Measurements from ENCODE around the gene SPATA31C1. TPM values are rescaled to one million over a fixed set of nuclear protein-coding genes. Genes with fewer than 3 reads are reported as not detected.
"Not testable (repeated sequence)": the region's sequence is repeated elsewhere in the genome, so short reads cannot be mapped to it uniquely, and the experiment has no call there.

SPATA31C1 gene
- total RNA-seq, 1 donor: not detected

DNA sequence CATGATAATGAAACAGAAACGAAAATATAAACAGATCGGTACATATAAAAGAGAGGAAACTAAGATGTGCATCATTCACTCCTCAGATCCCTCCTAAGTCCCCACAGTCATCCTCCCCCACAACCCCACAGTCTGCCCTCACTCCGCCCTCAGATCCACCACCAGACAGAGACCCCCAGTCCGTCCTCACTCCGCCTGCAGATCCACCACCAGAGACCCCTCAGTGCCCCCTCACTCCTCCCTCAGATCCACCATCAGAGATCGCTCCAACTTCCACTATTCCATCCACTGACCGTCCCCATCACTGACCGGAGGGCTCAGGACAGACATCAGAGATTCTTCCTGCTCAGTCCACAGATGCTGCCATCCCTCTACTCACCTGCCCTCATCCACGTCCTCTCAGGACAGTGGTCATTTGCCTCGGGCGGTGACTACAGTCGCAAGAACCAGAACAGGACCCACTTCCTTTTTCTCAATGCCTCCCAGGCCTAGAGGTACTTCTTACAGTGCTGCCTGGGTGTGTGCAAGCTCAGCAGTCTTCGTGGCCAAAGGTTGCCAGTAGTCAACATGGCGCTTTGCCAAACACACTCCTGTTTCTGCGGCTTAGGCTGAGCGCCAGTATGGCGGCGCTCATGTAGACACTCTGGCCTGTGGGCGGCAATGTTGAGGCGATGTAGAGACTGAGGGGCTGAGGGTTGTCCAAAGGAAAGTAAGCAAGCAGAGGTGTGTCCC is 8.3 kb upstream of the SPATA31C1 start:
- H3K4me2 ChIP-seq (ENCODE audit: insufficient read depth, low read length): no peak overlapping the region
- H3K79me2 ChIP-seq (ENCODE audit: insufficient read depth, low read length): no peaks in the 10 kb centered on the region
- no peaks in the 10 kb centered on the region for H3K4me1 ChIP-seq (ENCODE audit: insufficient read depth, low read length)
- no peak for DNase-seq (ENCODE audit: insufficient read length, low spot score, missing footprints)
- no peaks in the 10 kb centered on the region for H3K27me3 ChIP-seq (ENCODE audit: insufficient read depth, low read length)
- H2AFZ ChIP-seq (ENCODE audit: low read length): no peak overlapping the region
- H3K36me3 ChIP-seq (ENCODE audit: insufficient read depth, low read length): no peaks in the 10 kb centered on the region
- TF ChIP-seq, protein P1, sequence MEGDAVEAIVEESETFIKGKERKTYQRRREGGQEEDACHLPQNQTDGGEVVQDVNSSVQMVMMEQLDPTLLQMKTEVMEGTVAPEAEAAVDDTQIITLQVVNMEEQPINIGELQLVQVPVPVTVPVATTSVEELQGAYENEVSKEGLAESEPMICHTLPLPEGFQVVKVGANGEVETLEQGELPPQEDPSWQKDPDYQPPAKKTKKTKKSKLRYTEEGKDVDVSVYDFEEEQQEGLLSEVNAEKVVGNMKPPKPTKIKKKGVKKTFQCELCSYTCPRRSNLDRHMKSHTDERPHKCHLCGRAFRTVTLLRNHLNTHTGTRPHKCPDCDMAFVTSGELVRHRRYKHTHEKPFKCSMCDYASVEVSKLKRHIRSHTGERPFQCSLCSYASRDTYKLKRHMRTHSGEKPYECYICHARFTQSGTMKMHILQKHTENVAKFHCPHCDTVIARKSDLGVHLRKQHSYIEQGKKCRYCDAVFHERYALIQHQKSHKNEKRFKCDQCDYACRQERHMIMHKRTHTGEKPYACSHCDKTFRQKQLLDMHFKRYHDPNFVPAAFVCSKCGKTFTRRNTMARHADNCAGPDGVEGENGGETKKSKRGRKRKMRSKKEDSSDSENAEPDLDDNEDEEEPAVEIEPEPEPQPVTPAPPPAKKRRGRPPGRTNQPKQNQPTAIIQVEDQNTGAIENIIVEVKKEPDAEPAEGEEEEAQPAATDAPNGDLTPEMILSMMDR (IDR thresholded peaks at IDR 0.05; ENCODE audit: extremely low read depth, low read depth, low read length): no peak
- H3K4me3 ChIP-seq (ENCODE audit: insufficient read depth, low read length): no peak overlapping the region
- no peak overlapping the region for H3K27ac ChIP-seq (ENCODE audit: low read depth, low read length)
- H3K9me3 ChIP-seq (ENCODE audit: low read depth, low read length): no peaks in the 10 kb centered on the region
- no peaks in the 10 kb centered on the region for H4K20me1 ChIP-seq (ENCODE audit: insufficient read depth, low read length)

- no peak overlapping the region for H3K4me2 ChIP-seq (ENCODE audit: insufficient read depth, low read length)
- no peak for DNase-seq (ENCODE audit: insufficient read length, low spot score, missing footprints)
- TF ChIP-seq, protein P1 (IDR thresholded peaks at IDR 0.05; ENCODE audit: extremely low read depth, low read depth, low read length): no peak
Observed at GRCh38 chr9:87910821-87911220, 6.9 kb upstream of the SPATA31C1 start.

GRCh38 chr9:87919013-87919412 is 1.3 kb downstream of the SPATA31C1 start:
- H3K9me3 ChIP-seq (ENCODE audit: low read depth, low read length); H3K27me3 ChIP-seq (ENCODE audit: insufficient read depth, low read length); H3K4me3 ChIP-seq (ENCODE audit: insufficient read depth, low read length); H3K4me1 ChIP-seq (ENCODE audit: insufficient read depth, low read length); H3K79me2 ChIP-seq (ENCODE audit: insufficient read depth, low read length); H3K36me3 ChIP-seq (ENCODE audit: insufficient read depth, low read length); DNase-seq (ENCODE audit: insufficient read length, low spot score, missing footprints); H4K20me1 ChIP-seq (ENCODE audit: insufficient read depth, low read length); H3K4me2 ChIP-seq (ENCODE audit: insufficient read depth, low read length); H2AFZ ChIP-seq (ENCODE audit: low read length); H3K27ac ChIP-seq (ENCODE audit: low read depth, low read length): not testable (repeated sequence)

More at GRCh38 chr9:87910821-87911220, 6.9 kb upstream of the SPATA31C1 start:
- H3K79me2 ChIP-seq (ENCODE audit: insufficient read depth, low read length): no peaks in the 10 kb centered on the region
- H3K4me1 ChIP-seq (ENCODE audit: insufficient read depth, low read length): no peaks in the 10 kb centered on the region
- no peaks in the 10 kb centered on the region for H3K9me3 ChIP-seq (ENCODE audit: low read depth, low read length)
- no peaks in the 10 kb centered on the region for H3K36me3 ChIP-seq (ENCODE audit: insufficient read depth, low read length)
- no peak overlapping the region for H2AFZ ChIP-seq (ENCODE audit: low read length)
- H3K27ac ChIP-seq (ENCODE audit: low read depth, low read length): no peak overlapping the region
- no peaks in the 10 kb centered on the region for H3K27me3 ChIP-seq (ENCODE audit: insufficient read depth, low read length)
- H4K20me1 ChIP-seq (ENCODE audit: insufficient read depth, low read length): no peaks in the 10 kb centered on the region
- no peak overlapping the region for H3K4me3 ChIP-seq (ENCODE audit: insufficient read depth, low read length)

- not testable (repeated sequence) for H3K79me2 ChIP-seq (ENCODE audit: insufficient read depth, low read length); H3K36me3 ChIP-seq (ENCODE audit: insufficient read depth, low read length); H3K4me1 ChIP-seq (ENCODE audit: insufficient read depth, low read length); H4K20me1 ChIP-seq (ENCODE audit: insufficient read depth, low read length); H2AFZ ChIP-seq (ENCODE audit: low read length); H3K4me2 ChIP-seq (ENCODE audit: insufficient read depth, low read length); H3K9me3 ChIP-seq (ENCODE audit: low read depth, low read length); DNase-seq (ENCODE audit: insufficient read length, low spot score, missing footprints); H3K4me3 ChIP-seq (ENCODE audit: insufficient read depth, low read length); H3K27ac ChIP-seq (ENCODE audit: low read depth, low read length); H3K27me3 ChIP-seq (ENCODE audit: insufficient read depth, low read length)
Observed at GRCh38 chr9:87921561-87921960, 3.8 kb downstream of the SPATA31C1 start.

DNA sequence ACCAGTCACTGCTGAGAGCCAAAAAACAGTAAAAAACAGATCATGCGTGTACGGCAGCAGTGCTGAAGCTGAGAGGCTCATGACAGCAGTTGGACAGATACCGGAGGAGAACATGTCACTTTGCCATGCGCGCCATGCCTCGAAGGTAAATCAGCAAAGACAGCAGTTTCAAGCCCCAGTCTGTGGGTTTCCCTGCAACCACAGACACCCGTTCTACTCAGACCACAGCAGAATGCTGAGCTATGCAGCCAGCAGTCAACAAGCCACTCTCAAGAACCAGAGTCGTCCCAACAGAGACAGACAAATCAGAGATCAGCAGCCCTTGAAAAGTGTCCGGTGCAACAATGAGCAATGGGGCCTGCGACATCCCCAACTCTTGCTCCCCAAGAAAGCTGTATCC is 5.2 kb downstream of the SPATA31C1 start:
- DNase-seq (ENCODE audit: insufficient read length, low spot score, missing footprints); H4K20me1 ChIP-seq (ENCODE audit: insufficient read depth, low read length); H3K4me3 ChIP-seq (ENCODE audit: insufficient read depth, low read length); H3K27me3 ChIP-seq (ENCODE audit: insufficient read depth, low read length); H3K36me3 ChIP-seq (ENCODE audit: insufficient read depth, low read length); H3K27ac ChIP-seq (ENCODE audit: low read depth, low read length); H2AFZ ChIP-seq (ENCODE audit: low read length); H3K4me2 ChIP-seq (ENCODE audit: insufficient read depth, low read length); H3K9me3 ChIP-seq (ENCODE audit: low read depth, low read length); H3K4me1 ChIP-seq (ENCODE audit: insufficient read depth, low read length); H3K79me2 ChIP-seq (ENCODE audit: insufficient read depth, low read length): not testable (repeated sequence)

DNA sequence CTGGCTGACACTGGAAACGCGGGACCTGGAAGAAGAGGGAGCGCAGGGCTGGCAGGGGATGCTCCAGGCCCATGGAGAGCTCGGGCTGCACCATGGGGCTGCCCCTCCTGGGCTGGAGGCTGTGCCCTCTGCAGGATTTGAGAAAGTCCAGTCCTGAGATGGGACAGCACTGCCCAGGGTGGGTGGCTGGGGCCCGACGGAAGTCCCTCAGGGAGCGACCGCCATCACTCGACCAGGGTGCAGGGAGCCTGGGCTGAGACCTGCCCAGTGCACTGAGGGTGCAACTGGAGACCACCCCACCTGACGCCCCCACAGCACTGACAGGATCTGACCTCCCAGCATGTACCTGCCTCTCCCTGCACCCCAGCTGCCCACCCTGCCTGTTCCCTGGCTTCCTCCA is 7.1 kb downstream of the SPATA31C1 start:
- H3K27ac ChIP-seq (ENCODE audit: low read depth, low read length); H4K20me1 ChIP-seq (ENCODE audit: insufficient read depth, low read length); H3K4me2 ChIP-seq (ENCODE audit: insufficient read depth, low read length); DNase-seq (ENCODE audit: insufficient read length, low spot score, missing footprints); H3K4me1 ChIP-seq (ENCODE audit: insufficient read depth, low read length); H2AFZ ChIP-seq (ENCODE audit: low read length); H3K27me3 ChIP-seq (ENCODE audit: insufficient read depth, low read length); H3K4me3 ChIP-seq (ENCODE audit: insufficient read depth, low read length); H3K36me3 ChIP-seq (ENCODE audit: insufficient read depth, low read length); H3K79me2 ChIP-seq (ENCODE audit: insufficient read depth, low read length); H3K9me3 ChIP-seq (ENCODE audit: low read depth, low read length): not testable (repeated sequence)

- H3K27me3 ChIP-seq (ENCODE audit: insufficient read depth, low read length); H3K4me2 ChIP-seq (ENCODE audit: insufficient read depth, low read length); H3K4me1 ChIP-seq (ENCODE audit: insufficient read depth, low read length); H3K9me3 ChIP-seq (ENCODE audit: low read depth, low read length); H2AFZ ChIP-seq (ENCODE audit: low read length); H3K36me3 ChIP-seq (ENCODE audit: insufficient read depth, low read length); H4K20me1 ChIP-seq (ENCODE audit: insufficient read depth, low read length); DNase-seq (ENCODE audit: insufficient read length, low spot score, missing footprints); H3K4me3 ChIP-seq (ENCODE audit: insufficient read depth, low read length); H3K79me2 ChIP-seq (ENCODE audit: insufficient read depth, low read length); H3K27ac ChIP-seq (ENCODE audit: low read depth, low read length): not testable (repeated sequence)
Observed at GRCh38 chr9:87929152-87929551, 11.4 kb downstream of the SPATA31C1 start.

Data from osteoblast (primary cell).